Ectodermal cell (in vitro differentiated cells): ENCODE data around the gene TUBB.
"Not testable (repeated sequence)": the region's sequence is repeated elsewhere in the genome, so short reads cannot be mapped to it uniquely, and the experiment has no call there.

ENCODE experiments used
- H3K27ac ChIP-seq: 2 replicates; pipeline ENCODE4 v1.7.0; 2013; ENCODE audit warnings: mild to moderate bottlenecking, low read depth, low read length; ENCODE audit not compliant: insufficient read depth, poor library complexity, severe bottlenecking
- H3K27me3 ChIP-seq: 2 replicates; pipeline ENCODE4 v1.7.0; 2013; ENCODE audit warnings: mild to moderate bottlenecking, low read length; ENCODE audit not compliant: insufficient read depth, control insufficient read depth, poor library complexity, severe bottlenecking
- H3K36me3 ChIP-seq: one replicate; pipeline ENCODE4 v1.7.0; 2013; ENCODE audit warnings: low read length; ENCODE audit not compliant: control insufficient read depth, insufficient read depth
- H3K4me1 ChIP-seq: one replicate; pipeline ENCODE4 v1.7.0; 2013; ENCODE audit warnings: low read length; ENCODE audit not compliant: control insufficient read depth, insufficient read depth
- H3K4me3 ChIP-seq: 2 replicates; pipeline ENCODE4 v1.7.0; 2013; ENCODE audit warnings: low read depth, low read length, control low read depth; ENCODE audit not compliant: insufficient read depth
- H3K9me3 ChIP-seq: 2 replicates; pipeline ENCODE4 v1.7.0; 2013; ENCODE audit warnings: mild to moderate bottlenecking, low read length, moderate library complexity; ENCODE audit not compliant: control insufficient read depth
- WGBS, 2 experiments: methylation state at CpG; one replicate each; pipeline ENCODE4 v1.1.7; 2013; ENCODE audit warnings: missing lambda C conversion rate in 2 of 2; 5-methylcytosine and 5-hydroxymethylcytosine counted together

Gene TUBB

DNA sequence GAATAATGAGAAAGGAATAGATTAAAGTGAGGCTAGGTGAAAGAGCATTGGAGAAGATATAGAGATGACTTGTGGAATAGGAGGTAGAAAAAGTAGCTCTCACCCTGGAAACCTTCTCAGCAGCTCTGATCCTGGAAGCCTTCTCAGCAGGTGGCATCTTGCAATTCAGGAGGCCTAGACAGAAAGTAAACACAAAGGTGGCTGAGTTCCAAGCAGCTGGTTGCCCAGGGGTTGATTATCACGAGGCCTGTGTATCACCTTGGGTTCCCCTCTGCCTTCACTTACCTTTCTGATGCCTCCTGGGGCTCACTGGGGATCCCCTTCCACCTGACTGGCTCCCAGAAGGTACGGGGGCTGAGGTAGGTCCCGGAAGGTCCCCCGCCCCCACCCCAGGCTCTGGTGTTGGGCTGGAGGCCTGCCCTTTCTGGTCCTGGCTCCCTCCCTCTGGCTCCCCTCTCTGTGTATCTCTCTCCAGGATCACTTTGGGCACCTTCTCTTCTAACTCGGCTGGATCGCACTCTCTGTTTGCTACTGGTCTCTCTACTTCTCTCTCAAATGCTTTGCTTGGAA is 12.8 kb upstream of the TUBB start:
- WGBS, 2 experiments = 91% methylated on average over 6 of the region's 6 CpGs
- H3K4me1 ChIP-seq = no peaks in the 10 kb centered on the region
- peaks cover 50% of the 10 kb centered on the region for H3K36me3 ChIP-seq
- no peaks in the 10 kb centered on the region for H3K9me3 ChIP-seq
- H3K27ac ChIP-seq = no peak overlapping the region
- no peaks in the 10 kb centered on the region for H3K27me3 ChIP-seq
- H3K4me3 ChIP-seq = no peak overlapping the region

DNA sequence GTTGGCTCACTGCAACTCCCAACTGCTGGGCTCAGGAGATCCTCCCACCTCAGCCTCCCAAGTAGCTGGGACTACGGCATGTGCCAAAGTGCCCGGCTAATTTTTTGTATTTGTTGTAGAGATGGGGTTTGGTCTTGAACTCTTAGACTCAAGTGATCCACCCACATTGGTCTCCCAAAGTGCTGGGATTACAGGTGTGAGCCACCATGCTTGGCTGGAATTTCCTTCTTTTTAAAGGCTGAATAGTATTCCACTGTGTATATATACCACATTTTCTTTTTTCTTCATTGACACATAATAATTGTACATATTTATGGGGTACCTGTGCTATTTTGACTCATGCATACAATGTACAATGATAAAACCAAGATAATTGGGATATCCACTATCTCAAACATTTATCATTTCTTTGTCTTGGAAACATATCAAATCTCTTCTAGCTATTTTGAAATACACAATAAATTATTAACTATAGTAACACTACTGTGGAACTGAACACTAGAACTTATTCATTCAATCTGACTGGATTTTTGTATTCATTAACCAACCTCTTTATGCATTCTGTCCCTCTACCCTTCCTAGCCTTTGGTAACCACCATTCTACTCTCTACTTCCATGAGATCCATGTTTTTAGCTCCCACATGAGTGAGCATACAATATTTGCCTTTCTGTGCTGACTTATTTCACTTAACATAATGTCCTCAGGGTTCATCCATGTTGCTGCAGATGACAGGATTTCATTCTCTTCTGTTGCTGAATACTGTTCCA is 10.9 kb upstream of the TUBB start:
- no peaks in the 10 kb centered on the region for H3K4me1 ChIP-seq
- no peaks in the 10 kb centered on the region for H3K9me3 ChIP-seq
- no peaks in the 10 kb centered on the region for H3K27me3 ChIP-seq
- peaks cover 54% of the 10 kb centered on the region for H3K36me3 ChIP-seq
- 85 to 90% methylated on average over 2 of the region's 2 CpGs for WGBS, 2 experiments
- H3K4me3 ChIP-seq = no peak overlapping the region
- no peak overlapping the region for H3K27ac ChIP-seq

GRCh38 chr6:30711758-30712380 is 8.3 kb upstream of the TUBB start:
- WGBS, 2 experiments = 97 to 100% methylated on average over 1 of the region's 1 CpG
- no peak overlapping the region for H3K27ac ChIP-seq
- H3K9me3 ChIP-seq = no peaks in the 10 kb centered on the region
- peaks cover 52% of the 10 kb centered on the region for H3K36me3 ChIP-seq
- H3K4me1 ChIP-seq = peaks cover 5% of the 10 kb centered on the region
- no peaks in the 10 kb centered on the region for H3K27me3 ChIP-seq
- no peak overlapping the region for H3K4me3 ChIP-seq

- no peaks in the 10 kb centered on the region for H3K9me3 ChIP-seq
- WGBS, 2 experiments = 95% methylated on average over 7 of the region's 7 CpGs
- H3K36me3 ChIP-seq = peaks cover 47% of the 10 kb centered on the region
- H3K27me3 ChIP-seq = no peaks in the 10 kb centered on the region
- H3K27ac ChIP-seq = no peak overlapping the region
- no peak overlapping the region for H3K4me3 ChIP-seq
- peaks cover 5% of the 10 kb centered on the region for H3K4me1 ChIP-seq
Measured at GRCh38 chr6:30712441-30712945, 7.7 kb upstream of the TUBB start.

DNA sequence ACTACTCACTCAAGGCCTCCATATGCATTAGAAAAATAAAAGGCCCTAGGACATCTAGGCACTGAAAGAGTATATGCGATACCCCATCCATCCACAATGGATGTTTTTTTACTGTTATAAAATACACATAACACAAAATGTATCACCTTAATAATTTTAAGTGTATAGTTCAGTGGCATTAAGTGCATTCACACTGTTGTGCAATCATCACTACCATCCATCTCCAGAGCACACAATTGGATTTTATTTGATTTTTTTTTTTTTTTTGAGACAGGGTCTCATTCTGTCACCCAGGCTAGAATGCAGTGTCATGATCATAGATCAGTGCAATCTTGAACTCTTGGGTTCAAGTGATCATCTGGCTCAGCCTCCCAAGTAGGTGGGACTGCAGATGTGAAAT is 5.9 kb upstream of the TUBB start:
- peaks cover 46% of the 10 kb centered on the region for H3K36me3 ChIP-seq
- no peak overlapping the region for H3K27ac ChIP-seq
- peaks cover 12% of the 10 kb centered on the region for H3K4me1 ChIP-seq
- H3K4me3 ChIP-seq = no peak overlapping the region
- WGBS, 2 experiments = 80% methylated on average over 1 of the region's 1 CpG; no CpG with 5 or more reads in 1 of the 2 experiments
- H3K27me3 ChIP-seq = no peaks in the 10 kb centered on the region
- no peaks in the 10 kb centered on the region for H3K9me3 ChIP-seq

GRCh38 chr6:30716879-30717128 is 3.3 kb upstream of the TUBB start:
- peak overlapping the region; percentile 80 for H3K4me3 ChIP-seq
- H3K9me3 ChIP-seq = no peaks in the 10 kb centered on the region
- H3K27me3 ChIP-seq = no peaks in the 10 kb centered on the region
- H3K36me3 ChIP-seq = peaks cover 29% of the 10 kb centered on the region
- 1 to 2% methylated on average over 8 of the region's 8 CpGs for WGBS, 2 experiments
- peak overlapping the region; percentile 71 for H3K27ac ChIP-seq
- H3K4me1 ChIP-seq = peaks cover 13% of the 10 kb centered on the region

- Histone ChIP-seq H3K27me3 (no peaks in the 10 kb centered on the region), H3K27ac (peak within 1 kb of the TSS; percentile 92), H3K9me3 (no peaks in the 10 kb centered on the region), H3K4me1 (peaks cover 13% of the 10 kb centered on the region), H3K36me3 (peaks cover 24% of the 10 kb centered on the region), H3K4me3 (peak within 1 kb of the TSS; percentile 80)
- 0% methylated on average over 48 of the region's 48 CpGs for WGBS, 2 experiments
Measured at GRCh38 chr6:30717129-30717844, 2.9 kb upstream of the TUBB start, which contains the start of gene MDC1. Gene MDC1, minus strand, starts transcription at chr6:30717281. Its CDS starts 2,106 bp downstream, at chr6:30715175.

- H3K27me3 ChIP-seq, H3K9me3 ChIP-seq: not testable (repeated sequence)
- 86 to 88% methylated on average over 35 to 36 of the region's 37 CpGs for WGBS, 2 experiments
- H3K4me3 ChIP-seq = peak overlapping the region; percentile 80
- peaks cover 17% of the 10 kb centered on the region for H3K4me1 ChIP-seq
- H3K27ac ChIP-seq = peak overlapping the region; percentile 92
- peaks cover 21% of the 10 kb centered on the region for H3K36me3 ChIP-seq
Measured at GRCh38 chr6:30717845-30718720, 2.1 kb upstream of the TUBB start.

DNA sequence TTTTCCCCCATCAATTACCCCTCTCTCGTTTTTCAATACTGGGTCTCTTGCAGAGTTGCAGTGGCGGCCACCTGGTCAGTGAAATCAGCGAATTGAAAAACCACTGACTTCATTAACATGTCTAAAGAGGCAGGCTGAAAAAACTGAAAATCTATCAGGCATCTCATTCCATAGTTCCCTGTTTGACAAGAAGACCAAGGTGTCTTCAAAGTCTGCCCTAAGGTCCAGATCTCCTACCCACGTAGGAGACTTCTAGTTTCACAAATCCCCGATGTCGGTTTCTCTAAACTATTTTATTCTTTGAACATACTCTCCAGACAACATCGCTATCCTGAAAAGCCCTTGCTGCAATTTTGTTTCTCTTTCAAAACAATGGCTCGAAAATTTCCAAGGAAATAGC is 796 bp upstream of the TUBB start:
- peaks cover 20% of the 10 kb centered on the region for H3K36me3 ChIP-seq
- peaks cover 25% of the 10 kb centered on the region for H3K4me1 ChIP-seq
- H3K27me3 ChIP-seq = no peaks in the 10 kb centered on the region
- WGBS, 2 experiments = 4 to 5% methylated on average over 8 of the region's 8 CpGs
- H3K4me3 ChIP-seq = peak overlapping the region; percentile 100
- H3K27ac ChIP-seq = peak overlapping the region; percentile 93
- H3K9me3 ChIP-seq = no peaks in the 10 kb centered on the region
